H9 (cell line): ENCODE data around the gene ARID3A. TPM values are rescaled to one million over a fixed set of nuclear protein-coding genes. Genes with fewer than 3 reads are reported as not detected.

Experiments
- DNase-seq: peaks from one replicate; pipeline ENCODE4 v3.0.0-alpha.2; 2017
- H2AFZ ChIP-seq: one replicate; pipeline ENCODE4 v1.6.1; 2013; ENCODE audit warnings: mild to moderate bottlenecking, low read length, control low read depth, moderate library complexity
- H2AK5ac ChIP-seq: 2 replicates; pipeline ENCODE4 v1.6.1; 2013; ENCODE audit warnings: low read length, control low read depth, mixed read lengths; ENCODE audit not compliant: insufficient read length
- H2BK120ac ChIP-seq: one replicate; pipeline ENCODE4 v1.6.1; 2013; ENCODE audit warnings: low read depth, mild to moderate bottlenecking, low read length, control low read depth, inconsistent platforms; ENCODE audit not compliant: poor library complexity, severe bottlenecking
- H2BK12ac ChIP-seq: 2 replicates; pipeline ENCODE4 v1.6.1; 2013; ENCODE audit warnings: low read length, control low read depth, mixed read lengths, low read depth; ENCODE audit not compliant: insufficient read length
- H2BK15ac ChIP-seq: 2 replicates; pipeline ENCODE4 v1.6.1; 2013; ENCODE audit warnings: low read depth, low read length, control low read depth
- H2BK20ac ChIP-seq: one replicate; pipeline ENCODE4 v1.6.1; 2013; ENCODE audit warnings: low read depth, mild to moderate bottlenecking, low read length, control low read depth, inconsistent platforms; ENCODE audit not compliant: poor library complexity, severe bottlenecking
- H2BK5ac ChIP-seq: 2 replicates; pipeline ENCODE4 v1.6.1; 2013; ENCODE audit warnings: low read length, control low read depth, mixed read lengths; ENCODE audit not compliant: insufficient read length
- H3K14ac ChIP-seq: 2 replicates; pipeline ENCODE4 v1.6.1; 2013; ENCODE audit warnings: low read length, control low read depth; ENCODE audit not compliant: insufficient read depth
- H3K18ac ChIP-seq: 2 replicates; pipeline ENCODE4 v1.6.1; 2013; ENCODE audit warnings: low read depth, mild to moderate bottlenecking, mixed read lengths, low read length, control low read depth; ENCODE audit not compliant: insufficient read length
- H3K23ac ChIP-seq: 2 replicates; pipeline ENCODE4 v1.6.1; 2013; ENCODE audit warnings: low read length, control low read depth, mixed read lengths, low read depth; ENCODE audit not compliant: insufficient read length
- H3K23me2 ChIP-seq: 2 replicates; pipeline ENCODE4 v1.6.1; 2013; ENCODE audit warnings: low read depth, mild to moderate bottlenecking, mixed read lengths, low read length, control low read depth; ENCODE audit not compliant: insufficient read length, poor library complexity, severe bottlenecking
- H3K27ac ChIP-seq: 2 replicates; pipeline ENCODE4 v1.5.1; 2013; ENCODE audit warnings: low read length, control low read depth, mixed read lengths, low read depth; ENCODE audit not compliant: insufficient read length
- H3K27me3 ChIP-seq: 2 replicates; pipeline ENCODE4 v1.6.1; 2013; ENCODE audit warnings: low read length, control low read depth, inconsistent platforms; ENCODE audit not compliant: insufficient read depth
- H3K4ac ChIP-seq: 2 replicates; pipeline ENCODE4 v1.6.1; 2013; ENCODE audit warnings: low read depth, mild to moderate bottlenecking, control low read depth, inconsistent platforms, low read length, moderate library complexity
- H3K4me1 ChIP-seq: 2 replicates; pipeline ENCODE4 v1.6.1; 2013; ENCODE audit warnings: low read length, control low read depth, inconsistent platforms; ENCODE audit not compliant: insufficient read depth
- H3K4me2 ChIP-seq: 2 replicates; pipeline ENCODE4 v1.6.1; 2013; ENCODE audit warnings: low read length, control low read depth, mixed read lengths; ENCODE audit not compliant: insufficient read length, insufficient read depth
- H3K56ac ChIP-seq: 2 replicates; pipeline ENCODE4 v1.6.1; 2013; ENCODE audit warnings: low read depth, mild to moderate bottlenecking, mixed read lengths, low read length, control low read depth; ENCODE audit not compliant: insufficient read length
- H3K79me1 ChIP-seq: 2 replicates; pipeline ENCODE4 v1.6.1; 2013; ENCODE audit warnings: low read depth, mild to moderate bottlenecking, moderate library complexity, low read length, control low read depth, inconsistent platforms; ENCODE audit not compliant: insufficient read depth, poor library complexity, severe bottlenecking
- H3K79me2 ChIP-seq: 2 replicates; pipeline ENCODE4 v1.6.1; 2013; ENCODE audit warnings: low read length, control low read depth, inconsistent platforms; ENCODE audit not compliant: insufficient read depth
- H3K9ac ChIP-seq: 2 replicates; pipeline ENCODE4 v1.6.1; 2013; ENCODE audit warnings: low read length, control low read depth, mixed read lengths; ENCODE audit not compliant: insufficient read length; ENCODE audit errors: extremely low read depth
- H3K9me3 ChIP-seq: one replicate; pipeline ENCODE4 v1.6.1; 2013; ENCODE audit warnings: low read depth, low read length, inconsistent platforms; ENCODE audit not compliant: control insufficient read depth
- H3T11ph ChIP-seq: one replicate; pipeline ENCODE4 v1.6.1; 2013; ENCODE audit warnings: mild to moderate bottlenecking, low read length, control low read depth, inconsistent platforms
- H4K20me1 ChIP-seq: one replicate; pipeline ENCODE4 v1.6.1; 2013; ENCODE audit not compliant: control insufficient read depth, insufficient read length, insufficient read depth
- H4K5ac ChIP-seq: 2 replicates; pipeline ENCODE4 v1.6.1; 2013; ENCODE audit warnings: low read depth, mild to moderate bottlenecking, mixed read lengths, low read length, control low read depth; ENCODE audit not compliant: insufficient read length
- H4K8ac ChIP-seq: replicated peaks from 2 replicates; pipeline ENCODE4 v1.6.1; 2013; ENCODE audit warnings: low read length, control low read depth, mixed read lengths, low read depth; ENCODE audit not compliant: insufficient read length
- H4K91ac ChIP-seq: 2 replicates; pipeline ENCODE4 v1.6.1; 2013; ENCODE audit warnings: low read depth, mild to moderate bottlenecking, moderate library complexity, mixed read lengths, low read length, control low read depth; ENCODE audit not compliant: insufficient read length
- H3K27ac Mint-ChIP-seq, 3 experiments: 2 replicates in 2 of 3; 3 replicates in 1 of 3; pipeline ENCODE4 v1.8.0; 2020 to 2021; ENCODE audit warnings: mixed read lengths in 3 of 3, mild to moderate bottlenecking in 1 of 3, moderate library complexity in 1 of 3
- H3K27me3 Mint-ChIP-seq: 2 replicates; pipeline ENCODE4 v1.8.0; 2021; ENCODE audit warnings: low read depth, mild to moderate bottlenecking, moderate library complexity, mixed read lengths
- H3K36me3 Mint-ChIP-seq, 3 experiments: 2 replicates in 2 of 3; 3 replicates in 1 of 3; pipeline ENCODE4 v1.8.0; 2020 to 2021; ENCODE audit warnings: low read depth in 3 of 3, mixed read lengths in 3 of 3; ENCODE audit not compliant: insufficient read depth in 1 of 3
- H3K4me1 Mint-ChIP-seq, 2 experiments: 2 replicates each; pipeline ENCODE4 v1.8.0; 2020; ENCODE audit warnings: mixed read lengths in 2 of 2
- H3K4me3 Mint-ChIP-seq, 2 experiments: 2 replicates in 1 of 2; 3 replicates in 1 of 2; pipeline ENCODE4 v1.8.0; 2020 to 2021; ENCODE audit warnings: mild to moderate bottlenecking in 2 of 2, mixed read lengths in 2 of 2, moderate library complexity in 1 of 2
- H3K9me3 Mint-ChIP-seq, 2 experiments: 2 replicates in 1 of 2; 3 replicates in 1 of 2; pipeline ENCODE4 v1.8.0; 2020; ENCODE audit warnings: mild to moderate bottlenecking in 2 of 2, mixed read lengths in 2 of 2, moderate library complexity in 1 of 2
- CTCF ChIP-seq: fragments of 200-600 bp; sonication (generic); conservative IDR thresholded peaks from 3 replicates; pipeline ENCODE4 v1.8.0; 2021; ENCODE audit warnings: antibody characterized with exemption, mild to moderate bottlenecking
- WGBS: extraction: QIAGEN DNeasy Blood & Tissue Kit; methylation state at CpG from one replicate; pipeline ENCODE4 v1.1.7; 2013; ENCODE audit warnings: missing lambda C conversion rate, low lambda C conversion rate, mixed read lengths; ENCODE audit not compliant: insufficient read length; ENCODE audit errors: extremely low coverage; 5-methylcytosine and 5-hydroxymethylcytosine counted together
- total RNA-seq: library from RNA; stranded (reverse); gene quantifications from 2 replicates; pipeline ENCODE4 v1.2.1, GENCODE V29; 2021

ARID3A gene
- total RNA-seq, 1 experiment from 2014 or later = 98.3 TPM

- no peak overlapping the region for H4K5ac ChIP-seq
- no peak overlapping the region for H3K18ac ChIP-seq
- no peak overlapping the region for H3T11ph ChIP-seq
- no CpG with 5 or more reads among the region's 10 CpGs for WGBS
- no peaks in the 10 kb centered on the region for H3K23me2 ChIP-seq
- no peaks in the 10 kb centered on the region for H3K27me3 Mint-ChIP-seq
- H3K4me1 ChIP-seq = no peaks in the 10 kb centered on the region
- no peak overlapping the region for H3K23ac ChIP-seq
- H3K27ac Mint-ChIP-seq = no peak overlapping the region
- no peak overlapping the region for H3K56ac ChIP-seq
- no peaks in the 10 kb centered on the region for H3K27me3 ChIP-seq
- no peak overlapping the region for H4K91ac ChIP-seq
- no peaks in the 10 kb centered on the region for H3K9me3 Mint-ChIP-seq
- H3K79me2 ChIP-seq = peaks cover 10% of the 10 kb centered on the region; the same call in 1 of the 2 replicates
- no peak for TF ChIP-seq CTCF
- H3K14ac ChIP-seq = no peak overlapping the region
- H3K79me1 ChIP-seq = peaks cover 2% of the 10 kb centered on the region
- H2AK5ac ChIP-seq = no peak overlapping the region
- no peak overlapping the region for H3K27ac ChIP-seq
- H3K4me3 Mint-ChIP-seq = no peak overlapping the region
- no peaks in the 10 kb centered on the region for H3K9me3 ChIP-seq
- H3K4me1 Mint-ChIP-seq = peaks cover 8 to 11% of the 10 kb centered on the region in 2 experiments; a peak in 2 of 4 replicates
- H2AFZ ChIP-seq = no peak overlapping the region
- H4K20me1 ChIP-seq = no peaks in the 10 kb centered on the region
- H3K4me2 ChIP-seq = no peak overlapping the region
- H2BK120ac ChIP-seq = no peak overlapping the region
- DNase-seq = no peak
- H2BK20ac ChIP-seq = no peak overlapping the region
- H3K4ac ChIP-seq = no peak overlapping the region
- no peak overlapping the region for H2BK15ac ChIP-seq
- no peak overlapping the region for H4K8ac ChIP-seq
- no peak overlapping the region for H2BK5ac ChIP-seq
- H3K36me3 Mint-ChIP-seq = peaks cover 10 to 50% (median 37%) of the 10 kb centered on the region in 3 experiments; a peak in 6 of 7 replicates
- no peak overlapping the region for H2BK12ac ChIP-seq
- H3K9ac ChIP-seq = no peak overlapping the region
These were observed 10.3 kb downstream of the ARID3A start for GRCh38 chr19:936175-936546.
